HG03060 (cell line): ENCODE measurements around the gene TLE1.
"Not testable (repeated sequence)": the region's sequence is repeated elsewhere in the genome, so short reads cannot be mapped to it uniquely, and the experiment has no call there.

Experiments
- ATAC-seq: cut with Tn5 transposase; IDR thresholded peaks from one replicate; pipeline ENCODE4 v1.9.1; 2021; ENCODE audit warnings: low read depth, moderate number of reproducible peaks; ENCODE audit not compliant: unreplicated experiment

The TLE1 gene

GRCh38 chr9:81689343-81690175 lies at the start of gene TLE1:
Gene TLE1 (minus strand): TSS chr9:81689547. CDS start chr9:81688240, 1,307 bp downstream.
- ATAC-seq: peak; percentile 49

GRCh38 chr9:81737871-81738507 lies 48.6 kb upstream of the TLE1 start:
- peak; percentile 51 for ATAC-seq

GRCh38 chr9:81730498-81730897 lies 41.2 kb upstream of the TLE1 start:
- ATAC-seq: not testable (repeated sequence)

GRCh38 chr9:81729135-81729534 lies 39.8 kb upstream of the TLE1 start:
- peak; percentile 86 for ATAC-seq

- ATAC-seq: no peak
These were observed 35.0 kb upstream of the TLE1 start for GRCh38 chr9:81724242-81724889.

- ATAC-seq: no peak
These were observed 32.9 kb upstream of the TLE1 start for GRCh38 chr9:81722277-81722676.

GRCh38 chr9:81720450-81721086 lies 31.2 kb upstream of the TLE1 start:
- no peak for ATAC-seq

GRCh38 chr9:81719972-81720371 lies 30.6 kb upstream of the TLE1 start:
- no peak for ATAC-seq

- ATAC-seq: no peak
These were observed 28.9 kb upstream of the TLE1 start for GRCh38 chr9:81718244-81718643.

GRCh38 chr9:81717747-81718077 lies 28.4 kb upstream of the TLE1 start:
- no peak for ATAC-seq

- ATAC-seq: no peak
These were observed 27.9 kb upstream of the TLE1 start for GRCh38 chr9:81717061-81717746.

- no peak for ATAC-seq
These were observed 27.1 kb upstream of the TLE1 start for GRCh38 chr9:81716409-81716808.

- ATAC-seq: no peak
These were observed 16.2 kb upstream of the TLE1 start for GRCh38 chr9:81705578-81705977.

- no peak for ATAC-seq
These were observed 5.2 kb upstream of the TLE1 start for GRCh38 chr9:81694541-81694940.

- no peak for ATAC-seq
These were observed 4.5 kb upstream of the TLE1 start for GRCh38 chr9:81693671-81694378.

- ATAC-seq: no peak
These were observed 1.0 kb upstream of the TLE1 start for GRCh38 chr9:81690251-81690851.

GRCh38 chr9:81689093-81689342 lies 329 bp downstream of the TLE1 start:
- ATAC-seq: peak; percentile 2

GRCh38 chr9:81688262-81689092 lies 870 bp downstream of the TLE1 start:
- peak; percentile 3 for ATAC-seq
